Endothelial cell (in vitro differentiated cells): ENCODE measurements around the gene AKR1C1. TPM values are rescaled to one million over a fixed set of nuclear protein-coding genes. Genes with fewer than 3 reads are reported as not detected.
"Not testable (repeated sequence)": the region's sequence is repeated elsewhere in the genome, so short reads cannot be mapped to it uniquely, and the experiment has no call there.

Experiments used
- DNase-seq: peaks from one replicate; pipeline ENCODE4 v3.0.0; 2021; ENCODE audit warnings: low spot score
- H3K27ac Mint-ChIP-seq: one replicate; pipeline ENCODE4 v1.8.0; 2021; ENCODE audit warnings: mixed read lengths, inconsistent platforms; ENCODE audit not compliant: unreplicated experiment
- H3K27me3 Mint-ChIP-seq: one replicate; pipeline ENCODE4 v1.8.0; 2021; ENCODE audit warnings: mild to moderate bottlenecking, moderate library complexity, mixed read lengths, inconsistent platforms; ENCODE audit not compliant: unreplicated experiment
- H3K36me3 Mint-ChIP-seq: one replicate; pipeline ENCODE4 v1.8.0; 2021; ENCODE audit warnings: mild to moderate bottlenecking, low read depth, mixed read lengths, inconsistent platforms; ENCODE audit not compliant: unreplicated experiment
- H3K4me1 Mint-ChIP-seq: one replicate; pipeline ENCODE4 v1.8.0; 2021; ENCODE audit warnings: mild to moderate bottlenecking, mixed read lengths, inconsistent platforms; ENCODE audit not compliant: unreplicated experiment
- H3K4me3 Mint-ChIP-seq: one replicate; pipeline ENCODE4 v1.8.0; 2021; ENCODE audit warnings: mild to moderate bottlenecking, mixed read lengths, inconsistent platforms; ENCODE audit not compliant: unreplicated experiment
- H3K9me3 Mint-ChIP-seq: one replicate; pipeline ENCODE4 v1.8.0; 2021; ENCODE audit warnings: mixed read lengths, inconsistent platforms; ENCODE audit not compliant: unreplicated experiment
- CTCF ChIP-seq: fragments of 200-600 bp; sonication (generic); IDR thresholded peaks from one replicate; pipeline ENCODE4 v1.5.0; 2021; ENCODE audit warnings: antibody characterized with exemption; ENCODE audit not compliant: unreplicated experiment
- total RNA-seq: library from RNA; stranded (reverse); fragmentation: NEBNext Ultra II Directional; extraction: Animal tissue kit (Norgen Biotek cat#: 25700); gene quantifications from one replicate; pipeline ENCODE4 v1.2.1, GENCODE V29; 2021; ENCODE audit not compliant: unreplicated experiment

AKR1C1 gene
- total RNA-seq, 1 donor from 2014 or later, result 1.6 TPM

DNA sequence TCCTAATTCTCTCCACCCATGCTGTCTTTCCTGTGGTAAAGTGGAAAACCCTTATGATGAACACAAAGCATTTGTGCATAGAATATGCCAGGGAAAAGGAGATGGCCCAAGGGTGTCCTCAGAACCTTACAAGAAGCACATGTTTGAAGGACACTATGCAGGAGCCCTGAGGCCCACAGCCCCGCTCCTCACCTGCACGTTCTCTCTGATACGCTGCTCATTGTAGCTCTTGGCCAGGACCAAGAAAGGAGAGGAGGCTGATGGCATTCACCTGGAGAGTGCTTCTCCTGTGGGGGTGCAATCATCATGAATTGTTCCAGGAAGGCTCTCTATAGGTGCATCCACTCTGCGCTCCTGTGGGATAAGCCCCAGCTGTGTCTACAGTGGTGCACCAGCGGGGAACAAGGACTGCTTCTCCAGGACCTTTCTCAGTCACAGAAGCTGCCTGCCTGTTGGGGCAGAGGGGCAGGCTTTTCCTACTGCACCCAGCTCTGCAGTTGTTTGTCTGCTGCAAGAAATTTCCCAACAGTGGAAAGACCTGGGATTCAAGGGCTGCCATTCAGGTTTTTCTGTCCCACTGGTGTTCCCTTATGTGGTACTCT lies 20.5 kb downstream of the AKR1C1 start:
- Mint-ChIP-seq H3K27ac (no peak overlapping the region), H3K36me3 (no peaks in the 10 kb centered on the region), H3K9me3 (no peaks in the 10 kb centered on the region), H3K27me3 (peaks cover 4% of the 10 kb centered on the region), H3K4me3 (no peak overlapping the region), H3K4me1 (peaks cover 6% of the 10 kb centered on the region)
- no peak for TF ChIP-seq CTCF
- DNase-seq, result no peak

DNA sequence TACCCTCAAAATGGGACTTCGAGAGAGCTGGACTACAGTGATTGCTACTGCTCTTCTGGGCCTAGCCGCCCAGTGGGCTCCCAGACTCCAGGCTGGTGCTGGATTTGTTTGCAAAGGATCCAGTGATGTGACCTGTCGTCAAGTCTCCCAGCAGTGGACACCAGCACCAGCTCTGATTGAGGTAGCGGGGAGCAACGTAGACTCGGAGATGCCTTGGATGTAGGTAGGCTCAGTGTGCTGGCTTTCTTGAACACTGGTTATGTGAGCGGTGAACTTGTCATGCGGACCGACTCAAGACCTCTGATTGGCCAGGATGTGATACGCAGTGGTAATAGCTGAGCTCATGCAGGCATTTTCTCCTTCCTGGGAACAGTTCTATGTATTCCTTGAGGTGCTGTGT lies 21.0 kb downstream of the AKR1C1 start:
- Mint-ChIP-seq H3K9me3 (no peaks in the 10 kb centered on the region), H3K4me1 (peaks cover 6% of the 10 kb centered on the region), H3K36me3 (no peaks in the 10 kb centered on the region), H3K4me3 (no peak overlapping the region), H3K27ac (no peak overlapping the region), H3K27me3 (peaks cover 4% of the 10 kb centered on the region)
- TF ChIP-seq CTCF, result no peak
- DNase-seq, result no peak

DNA sequence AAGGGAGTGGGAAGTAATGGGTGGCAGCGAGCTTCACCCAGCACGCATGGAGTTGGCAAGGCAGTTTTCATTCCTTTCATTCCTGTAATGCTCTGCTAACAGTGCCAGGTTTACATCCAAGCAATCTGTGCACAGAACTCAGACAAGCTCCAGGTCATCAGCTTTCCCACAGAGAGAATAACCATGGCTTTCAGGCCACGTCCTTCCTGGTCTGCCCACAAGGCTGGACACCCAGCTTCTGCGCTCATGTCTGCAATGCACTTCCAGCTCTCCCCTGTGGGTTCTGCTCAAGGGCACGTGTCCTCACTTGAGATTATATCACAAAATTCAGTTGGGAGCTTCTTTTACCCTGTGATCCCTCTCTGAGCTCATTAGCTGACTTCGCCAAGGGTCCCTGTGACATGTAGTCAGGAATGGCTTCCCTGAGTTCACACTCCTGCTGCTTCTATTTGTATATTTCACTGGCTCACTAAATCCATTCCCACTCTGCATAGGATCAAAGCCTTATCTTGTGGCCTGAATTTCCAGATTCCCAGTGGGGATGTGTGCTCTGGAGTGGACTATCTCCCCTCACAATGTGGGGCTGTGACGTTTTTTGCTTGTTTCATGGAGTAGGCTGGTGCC lies 21.9 kb downstream of the AKR1C1 start:
- no peak overlapping the region for H3K27ac Mint-ChIP-seq
- H3K4me1 Mint-ChIP-seq, result peaks cover 6% of the 10 kb centered on the region
- TF ChIP-seq CTCF, result no peak
- DNase-seq, result no peak
- no peaks in the 10 kb centered on the region for H3K9me3 Mint-ChIP-seq
- no peak overlapping the region for H3K4me3 Mint-ChIP-seq
- H3K36me3 Mint-ChIP-seq, result no peaks in the 10 kb centered on the region
- H3K27me3 Mint-ChIP-seq, result peaks cover 4% of the 10 kb centered on the region

DNA sequence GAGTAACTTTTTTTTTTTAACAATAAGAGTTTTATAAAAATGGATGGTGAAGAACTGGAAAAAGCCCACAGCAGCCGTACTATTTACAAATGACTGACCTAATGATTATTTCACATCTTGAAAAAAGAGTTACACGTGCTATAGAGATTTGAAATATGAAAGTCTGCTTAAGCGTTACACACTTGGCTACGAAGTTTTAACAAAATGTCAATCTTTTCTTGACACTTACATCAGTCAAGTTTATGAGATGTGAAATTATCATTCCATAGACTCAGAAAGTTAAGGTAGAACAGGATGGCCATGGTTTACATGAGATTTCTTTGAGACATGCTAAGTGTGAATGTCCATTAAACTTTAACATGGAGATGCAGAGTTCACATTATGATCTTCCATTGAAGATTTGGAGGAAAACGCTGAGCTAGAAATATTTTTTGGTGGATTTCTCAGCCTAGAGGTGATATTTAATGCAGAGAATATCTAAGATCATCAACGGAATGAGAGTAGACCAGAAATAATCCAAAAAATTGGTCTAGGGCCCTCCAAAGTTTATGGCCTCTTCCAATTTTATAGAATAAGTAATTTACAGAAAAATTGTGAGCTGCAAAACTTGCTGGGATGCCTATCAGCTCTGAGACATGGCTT lies 24.9 kb downstream of the AKR1C1 start:
- H3K4me1 Mint-ChIP-seq, H3K9me3 Mint-ChIP-seq, H3K27me3 Mint-ChIP-seq: not testable (repeated sequence)

DNA sequence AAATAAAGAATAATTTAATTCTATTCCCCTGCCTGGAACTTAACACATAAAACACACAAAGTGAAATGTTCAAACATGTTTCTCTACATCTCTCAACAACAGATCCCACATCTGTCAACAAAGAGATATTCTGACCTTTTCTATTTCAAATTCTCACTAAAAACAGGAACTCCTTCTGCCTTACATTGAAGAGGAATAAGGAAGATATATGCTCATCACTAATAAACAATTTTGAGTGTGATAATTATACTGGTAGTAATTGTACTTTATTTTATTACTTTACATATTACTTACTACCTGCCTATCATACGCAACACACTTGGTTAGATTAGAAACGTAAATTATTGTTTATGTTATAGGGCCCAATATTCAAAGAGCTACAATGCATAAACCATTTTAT lies 27.0 kb downstream of the AKR1C1 start:
- no peaks in the 10 kb centered on the region for H3K4me1 Mint-ChIP-seq
- no peaks in the 10 kb centered on the region for H3K27me3 Mint-ChIP-seq
- no peaks in the 10 kb centered on the region for H3K9me3 Mint-ChIP-seq
- H3K36me3 Mint-ChIP-seq, result no peaks in the 10 kb centered on the region
- no peak for DNase-seq
- TF ChIP-seq CTCF, result no peak
- H3K4me3 Mint-ChIP-seq, result no peak overlapping the region
- no peak overlapping the region for H3K27ac Mint-ChIP-seq

More for the DNA sequence above, 24.9 kb downstream of the AKR1C1 start:
- H3K4me3 Mint-ChIP-seq, H3K36me3 Mint-ChIP-seq, H3K27ac Mint-ChIP-seq, DNase-seq: not testable (repeated sequence)

GRCh38 chr10:4991463-4991862 lies 28.2 kb downstream of the AKR1C1 start:
- not testable (repeated sequence) for DNase-seq, H3K36me3 Mint-ChIP-seq, H3K27ac Mint-ChIP-seq, H3K9me3 Mint-ChIP-seq, H3K27me3 Mint-ChIP-seq, H3K4me3 Mint-ChIP-seq, H3K4me1 Mint-ChIP-seq

- not testable (repeated sequence) for DNase-seq
Measured at GRCh38 chr10:4992564-4992963, 29.3 kb downstream of the AKR1C1 start.

DNA sequence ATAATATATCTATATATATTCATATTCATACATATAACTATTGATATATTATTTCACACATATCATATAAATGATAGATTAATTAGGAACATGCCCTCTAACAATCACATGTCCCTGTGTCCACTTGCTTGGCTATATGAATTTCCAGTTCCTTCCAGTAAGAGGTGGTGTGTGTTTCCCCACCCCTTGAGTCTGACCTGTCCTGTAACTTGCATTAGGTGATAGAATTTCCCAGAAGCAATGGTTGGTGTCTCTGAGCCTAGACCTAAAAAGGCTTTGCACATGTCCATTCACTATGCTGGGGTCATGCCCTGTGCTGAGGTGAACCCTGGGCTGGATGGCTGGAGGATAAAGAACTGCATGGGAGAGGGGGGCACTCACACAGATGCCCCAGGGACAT lies 31.0 kb downstream of the AKR1C1 start:
- not testable (repeated sequence) for H3K36me3 Mint-ChIP-seq, H3K4me1 Mint-ChIP-seq, DNase-seq, H3K4me3 Mint-ChIP-seq, H3K9me3 Mint-ChIP-seq, H3K27ac Mint-ChIP-seq, H3K27me3 Mint-ChIP-seq

More at GRCh38 chr10:4992564-4992963, 29.3 kb downstream of the AKR1C1 start:
- not testable (repeated sequence) for H3K4me3 Mint-ChIP-seq, H3K4me1 Mint-ChIP-seq, H3K36me3 Mint-ChIP-seq, H3K9me3 Mint-ChIP-seq, H3K27ac Mint-ChIP-seq, H3K27me3 Mint-ChIP-seq
